ENCODE measurements around the gene VPS26C. TPM values are rescaled to one million over a fixed set of nuclear protein-coding genes. Genes with fewer than 3 reads are reported as not detected.

The VPS26C gene
- total and polyA plus RNA-seq, 10 of the 15 experiments (the other 5 are each of a cell fraction or from before 2014, with no cell fraction given) = 32.5 to 65.1 (median 48.0) TPM

- TF ChIP-seq NFIC (IDR thresholded peaks at IDR 0.05; ENCODE audit: low read depth, low read length) (peak; percentile 25; the same call in 1 of the 2 replicates), GATAD2B (conservative IDR thresholded peaks at IDR 0.05; ENCODE audit: low read depth) (peak; percentile 49), WRNIP1 (IDR thresholded peaks at IDR 0.05; ENCODE audit: borderline replicate concordance, low read depth, low read length) (no peak), ETV6 (conservative IDR thresholded peaks at IDR 0.05 in 1 of 2, IDR thresholded peaks at IDR 0.05 in 1 of 2; ENCODE audit: borderline replicate concordance in 1 of 2, low read depth in 1 of 2) (peak in 1 of 2 experiments; percentile 65; a peak in 1 of 4 replicates), ZBTB40 (IDR thresholded peaks at IDR 0.05; ENCODE audit: borderline replicate concordance) (no peak), FOS (IDR thresholded peaks at IDR 0.05; ENCODE audit: borderline replicate concordance, extremely low read depth, insufficient read length) (no peak), MYC (IDR thresholded peaks at IDR 0.05; ENCODE audit: insufficient read depth, insufficient read length, insufficient replicate concordance, low read length, severe bottlenecking) (no peak), TBL1XR1 (IDR thresholded peaks at IDR 0.05; ENCODE audit: low read depth, low read length) (peak; percentile 23; the same call in 1 of the 2 replicates), TCF12 (IDR thresholded peaks at IDR 0.05; ENCODE audit: low read depth, low read length) (0 out of 2 replicates have a peak, but pooled peaks have one; percentile 4), MAX (IDR thresholded peaks at IDR 0.05; ENCODE audit: low read depth, low read length) (no peak; the same call in none of the 2 replicates), BRCA1 (IDR thresholded peaks at IDR 0.05; ENCODE audit: low read depth, low read length) (no peak), PKNOX1 (IDR thresholded peaks at IDR 0.05) (peak; percentile 92), RUNX3 (IDR thresholded peaks at IDR 0.05; ENCODE audit: low read length) (peak; percentile 64; the same call in 1 of the 2 replicates), IRF4 (IDR thresholded peaks at IDR 0.05; ENCODE audit: low read depth, low read length) (peak; percentile 56; the same call in 1 of the 2 replicates), HCFC1 (IDR thresholded peaks at IDR 0.05; ENCODE audit: low read length) (no peak), CHD4 (IDR thresholded peaks at IDR 0.05) (no peak), SMAD5 (IDR thresholded peaks at IDR 0.05; ENCODE audit: low read depth) (0 out of 2 replicates have a peak, but pooled peaks have one; percentile 50), PML (IDR thresholded peaks at IDR 0.05; ENCODE audit: low read length) (0 out of 2 replicates have a peak, but pooled peaks have one; percentile 25), IKZF2 (IDR thresholded peaks at IDR 0.05) (no peak; a peak in 1 of 4 replicates), SIN3A (IDR thresholded peaks at IDR 0.05; ENCODE audit: low read depth, low read length) (peak; percentile 89), CHD2 (IDR thresholded peaks at IDR 0.05; ENCODE audit: borderline replicate concordance, low read depth, low read length) (peak; percentile 39; the same call in 1 of the 2 replicates), BACH1 (IDR thresholded peaks at IDR 0.05; ENCODE audit: borderline replicate concordance) (peak; percentile 43; the same call in 1 of the 2 replicates), POU2F2 (IDR thresholded peaks at IDR 0.05; ENCODE audit: borderline replicate concordance, low read depth, low read length) (peak; percentile 81; the same call in 2 of the 3 replicates), EED (IDR thresholded peaks at IDR 0.05; ENCODE audit: low read depth) (0 out of 2 replicates have a peak, but pooled peaks have one; percentile 24), POLR2A (IDR thresholded peaks at IDR 0.05; ENCODE audit: low read depth, low read length) (peak; percentile 68)
Observed at GRCh38 chr21:37257967-37258877, 8.9 kb downstream of the VPS26C start (continued).
